GM23338 (cell line): Measurements from ENCODE around the gene HEYL.

Experiments
- CREB1 ChIP-seq: fragments of 250-450 bp; sonication (Bioruptor Pico); IDR thresholded peaks from 2 replicates; pipeline ENCODE4 v1.5.0; 2020; ENCODE audit warnings: low read depth, mild to moderate bottlenecking, moderate library complexity
- CTCF ChIP-seq, 2 experiments: fragments of 200-600 bp in 1 of 2; sonication (generic) in 1 of 2; conservative IDR thresholded peaks; 2 replicates each; pipeline versions ENCODE4 v1.5.1 to v1.6.1; 2016 to 2017; ENCODE audit warnings: antibody characterized with exemption in 2 of 2, low read depth in 2 of 2, mild to moderate bottlenecking in 2 of 2, moderate library complexity in 1 of 2
- EZH2 ChIP-seq: fragments of 200-600 bp; sonication (generic); IDR thresholded peaks from one replicate; pipeline ENCODE4 v1.8.0; 2017; ENCODE audit warnings: antibody characterized with exemption, mild to moderate bottlenecking, low read depth; ENCODE audit not compliant: unreplicated experiment
- EZH2phosphoT487 ChIP-seq: fragments of 200-600 bp; sonication (generic); IDR thresholded peaks from one replicate; pipeline ENCODE4 v1.8.1; 2018; ENCODE audit warnings: antibody characterized with exemption; ENCODE audit not compliant: unreplicated experiment
- JUNB ChIP-seq: IDR thresholded peaks from one replicate; pipeline ENCODE4 v1.6.1; 2016; ENCODE audit warnings: antibody characterized with exemption; ENCODE audit not compliant: unreplicated experiment
- NANOG ChIP-seq: IDR thresholded peaks from 2 replicates; pipeline ENCODE4 v1.6.1; 2016; ENCODE audit warnings: antibody characterized with exemption, borderline replicate concordance
- POLR2AphosphoS5 ChIP-seq: IDR thresholded peaks from 2 replicates; pipeline ENCODE4 v1.6.1; 2016; ENCODE audit warnings: antibody characterized with exemption, low read depth
- STAT1 ChIP-seq: IDR thresholded peaks from one replicate; pipeline ENCODE4 v1.6.1; 2016; ENCODE audit warnings: antibody characterized with exemption; ENCODE audit not compliant: unreplicated experiment
- TF ChIP-seq, protein P1 (sequence below): IDR thresholded peaks from one replicate; pipeline ENCODE4 v1.6.1; 2018; ENCODE audit warnings: antibody characterized with exemption; ENCODE audit not compliant: unreplicated experiment
- TF ChIP-seq, protein P2 (sequence below): IDR thresholded peaks from 2 replicates; pipeline ENCODE4 v1.6.1; 2016; ENCODE audit warnings: antibody characterized with exemption

DNA sequence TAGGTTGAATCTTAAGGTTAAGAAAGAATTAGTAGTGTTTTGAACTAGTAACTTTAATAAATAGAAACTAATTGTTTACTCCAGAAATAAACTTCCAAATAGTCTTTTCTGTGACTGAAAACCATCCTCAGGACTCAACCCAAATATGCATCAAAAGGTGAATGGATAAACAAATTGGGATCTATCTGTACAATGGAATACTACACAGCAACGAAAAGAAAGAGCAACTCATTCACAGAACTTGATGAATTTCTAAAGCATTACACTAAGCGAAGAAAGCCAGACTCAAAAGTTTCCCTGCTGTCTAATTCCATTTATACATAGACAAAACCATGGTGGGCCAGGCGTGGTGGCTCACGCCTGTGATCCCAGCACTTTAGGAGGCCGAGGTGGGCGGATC is 25.0 kb downstream of the HEYL start:
- TF ChIP-seq CTCF (conservative IDR thresholded peaks at IDR 0.05; ENCODE audit: low read depth in 2 of 2) (no peak), EZH2phosphoT487 (no peak), NANOG (no peak), EZH2 (no peak), POLR2AphosphoS5 (no peak), JUNB (no peak), CREB1 (CRISPR knock-in tag) (no peak), STAT1 (no peak)
- TF ChIP-seq, protein P1, sequence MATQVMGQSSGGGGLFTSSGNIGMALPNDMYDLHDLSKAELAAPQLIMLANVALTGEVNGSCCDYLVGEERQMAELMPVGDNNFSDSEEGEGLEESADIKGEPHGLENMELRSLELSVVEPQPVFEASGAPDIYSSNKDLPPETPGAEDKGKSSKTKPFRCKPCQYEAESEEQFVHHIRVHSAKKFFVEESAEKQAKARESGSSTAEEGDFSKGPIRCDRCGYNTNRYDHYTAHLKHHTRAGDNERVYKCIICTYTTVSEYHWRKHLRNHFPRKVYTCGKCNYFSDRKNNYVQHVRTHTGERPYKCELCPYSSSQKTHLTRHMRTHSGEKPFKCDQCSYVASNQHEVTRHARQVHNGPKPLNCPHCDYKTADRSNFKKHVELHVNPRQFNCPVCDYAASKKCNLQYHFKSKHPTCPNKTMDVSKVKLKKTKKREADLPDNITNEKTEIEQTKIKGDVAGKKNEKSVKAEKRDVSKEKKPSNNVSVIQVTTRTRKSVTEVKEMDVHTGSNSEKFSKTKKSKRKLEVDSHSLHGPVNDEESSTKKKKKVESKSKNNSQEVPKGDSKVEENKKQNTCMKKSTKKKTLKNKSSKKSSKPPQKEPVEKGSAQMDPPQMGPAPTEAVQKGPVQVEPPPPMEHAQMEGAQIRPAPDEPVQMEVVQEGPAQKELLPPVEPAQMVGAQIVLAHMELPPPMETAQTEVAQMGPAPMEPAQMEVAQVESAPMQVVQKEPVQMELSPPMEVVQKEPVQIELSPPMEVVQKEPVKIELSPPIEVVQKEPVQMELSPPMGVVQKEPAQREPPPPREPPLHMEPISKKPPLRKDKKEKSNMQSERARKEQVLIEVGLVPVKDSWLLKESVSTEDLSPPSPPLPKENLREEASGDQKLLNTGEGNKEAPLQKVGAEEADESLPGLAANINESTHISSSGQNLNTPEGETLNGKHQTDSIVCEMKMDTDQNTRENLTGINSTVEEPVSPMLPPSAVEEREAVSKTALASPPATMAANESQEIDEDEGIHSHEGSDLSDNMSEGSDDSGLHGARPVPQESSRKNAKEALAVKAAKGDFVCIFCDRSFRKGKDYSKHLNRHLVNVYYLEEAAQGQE = no peak
- TF ChIP-seq, protein P2, sequence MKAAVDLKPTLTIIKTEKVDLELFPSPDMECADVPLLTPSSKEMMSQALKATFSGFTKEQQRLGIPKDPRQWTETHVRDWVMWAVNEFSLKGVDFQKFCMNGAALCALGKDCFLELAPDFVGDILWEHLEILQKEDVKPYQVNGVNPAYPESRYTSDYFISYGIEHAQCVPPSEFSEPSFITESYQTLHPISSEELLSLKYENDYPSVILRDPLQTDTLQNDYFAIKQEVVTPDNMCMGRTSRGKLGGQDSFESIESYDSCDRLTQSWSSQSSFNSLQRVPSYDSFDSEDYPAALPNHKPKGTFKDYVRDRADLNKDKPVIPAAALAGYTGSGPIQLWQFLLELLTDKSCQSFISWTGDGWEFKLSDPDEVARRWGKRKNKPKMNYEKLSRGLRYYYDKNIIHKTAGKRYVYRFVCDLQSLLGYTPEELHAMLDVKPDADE = no peak
